AG10803 (cell line): ENCODE data around the gene RPRD1B.

Experiments used
- DNase-seq: peaks from one replicate; pipeline ENCODE4 v3.0.0; 2010; ENCODE audit warnings: low read depth
- H3K4me3 ChIP-seq: 2 replicates; pipeline ENCODE4 v1.5.1; 2011; ENCODE audit warnings: mild to moderate bottlenecking, low read length, control low read depth
- CTCF ChIP-seq: conservative IDR thresholded peaks from 2 replicates; pipeline ENCODE4 v1.5.1; 2011; ENCODE audit warnings: mild to moderate bottlenecking, low read length, control low read depth, inconsistent platforms

Gene RPRD1B

GRCh38 chr20:38044685-38045084 lies 11.1 kb downstream of the RPRD1B start:
- no peak for TF ChIP-seq CTCF
- DNase-seq, result no peak
- H3K4me3 ChIP-seq, result no peak overlapping the region

DNA sequence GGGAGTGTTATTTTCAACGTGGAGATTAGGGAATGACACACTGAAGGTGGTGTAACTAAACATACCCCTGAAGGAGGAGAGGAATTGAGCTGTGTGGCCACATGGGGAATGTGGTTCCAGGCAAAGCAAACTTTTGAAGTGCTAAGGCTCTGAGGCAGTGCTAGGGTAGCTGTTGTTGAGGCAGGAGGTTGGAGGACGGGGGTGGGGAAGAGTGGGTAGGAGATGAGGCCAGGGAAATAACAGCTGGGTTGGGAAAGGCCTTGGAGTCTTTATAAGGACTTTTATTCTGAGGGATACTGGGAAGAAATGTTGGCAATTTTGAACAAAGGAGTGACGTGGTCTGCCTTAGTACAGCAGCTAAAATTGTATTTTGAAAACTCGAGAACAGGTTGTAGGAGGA lies 13.0 kb downstream of the RPRD1B start:
- no peak overlapping the region for H3K4me3 ChIP-seq
- no peak for DNase-seq
- TF ChIP-seq CTCF, result no peak

DNA sequence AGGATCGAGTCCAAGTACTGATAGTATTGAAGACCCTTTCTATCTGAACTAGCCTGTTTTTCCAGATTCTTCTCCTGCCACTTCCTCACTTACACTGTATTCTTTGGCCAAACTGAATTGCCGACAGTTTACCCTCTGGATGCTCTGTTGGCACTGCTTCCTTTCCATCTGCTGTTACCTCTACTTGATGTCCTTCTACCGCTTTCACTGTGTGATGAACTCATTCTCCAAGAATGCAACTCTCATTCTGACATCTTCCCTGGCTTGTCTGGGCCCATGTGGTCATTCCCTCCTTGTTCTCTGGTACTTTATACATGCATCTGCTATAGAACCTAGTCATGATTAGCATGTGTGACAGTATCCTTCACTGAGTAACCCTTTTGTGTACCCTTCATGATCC lies 16.3 kb downstream of the RPRD1B start:
- DNase-seq, result peak; percentile 70
- no peak for TF ChIP-seq CTCF
- no peak overlapping the region for H3K4me3 ChIP-seq

DNA sequence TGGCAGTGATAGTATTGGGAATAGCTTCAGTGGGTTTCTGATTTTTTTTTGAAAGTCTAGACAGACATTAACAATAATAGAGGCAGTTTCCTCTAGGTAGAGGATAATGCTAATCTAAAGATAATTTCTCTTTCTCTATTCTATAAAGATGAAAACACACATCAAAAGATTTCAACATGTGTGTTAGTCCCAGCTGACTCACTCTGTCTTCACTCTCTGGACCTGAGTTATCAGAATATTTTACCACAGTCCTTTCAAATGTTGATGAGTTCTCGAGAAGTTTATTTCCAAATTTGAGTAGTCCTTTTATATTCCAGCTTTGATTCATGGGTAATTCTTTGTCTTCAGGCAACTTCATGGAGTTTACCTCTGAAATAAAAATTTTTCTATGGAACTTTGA lies 17.1 kb downstream of the RPRD1B start:
- no peak for TF ChIP-seq CTCF
- H3K4me3 ChIP-seq, result no peak overlapping the region
- no peak for DNase-seq

GRCh38 chr20:38052870-38053269 lies 19.3 kb downstream of the RPRD1B start:
- no peak for TF ChIP-seq CTCF

GRCh38 chr20:38054647-38055046 lies 21.1 kb downstream of the RPRD1B start:
- no peak for TF ChIP-seq CTCF
- no peak overlapping the region for H3K4me3 ChIP-seq
- DNase-seq, result no peak

More at GRCh38 chr20:38052870-38053269, 19.3 kb downstream of the RPRD1B start:
- H3K4me3 ChIP-seq, result no peak overlapping the region
- no peak for DNase-seq

GRCh38 chr20:38055294-38055693 lies 21.7 kb downstream of the RPRD1B start:
- H3K4me3 ChIP-seq, result no peak overlapping the region
- TF ChIP-seq CTCF, result no peak
- DNase-seq, result no peak
